T-helper 1 cell treated with Interleukin-12 subunit alpha and Interleukin-12 subunit beta and Interleukin-4 antibody, amounts not matched to agents 30 μg/mL and 1 μg/mL, for 36 hours (primary cell): ENCODE results near the gene ZBTB46.

Experiments
- H3K27ac Mint-ChIP-seq: one replicate; pipeline ENCODE4 v1.8.0; 2021; ENCODE audit warnings: mild to moderate bottlenecking, mixed read lengths
- H3K27me3 Mint-ChIP-seq: one replicate; pipeline ENCODE4 v1.8.0; 2021; ENCODE audit warnings: low read depth, mixed read lengths
- H3K36me3 Mint-ChIP-seq: one replicate; pipeline ENCODE4 v1.8.0; 2021; ENCODE audit warnings: low read depth, mixed read lengths
- H3K4me1 Mint-ChIP-seq: one replicate; pipeline ENCODE4 v1.8.0; 2021; ENCODE audit warnings: low read depth, mixed read lengths
- H3K4me3 Mint-ChIP-seq: one replicate; pipeline ENCODE4 v1.8.0; 2021; ENCODE audit warnings: mild to moderate bottlenecking, moderate library complexity, mixed read lengths
- H3K9me3 Mint-ChIP-seq: one replicate; pipeline ENCODE4 v1.8.0; 2021; ENCODE audit warnings: mixed read lengths

Gene ZBTB46

DNA sequence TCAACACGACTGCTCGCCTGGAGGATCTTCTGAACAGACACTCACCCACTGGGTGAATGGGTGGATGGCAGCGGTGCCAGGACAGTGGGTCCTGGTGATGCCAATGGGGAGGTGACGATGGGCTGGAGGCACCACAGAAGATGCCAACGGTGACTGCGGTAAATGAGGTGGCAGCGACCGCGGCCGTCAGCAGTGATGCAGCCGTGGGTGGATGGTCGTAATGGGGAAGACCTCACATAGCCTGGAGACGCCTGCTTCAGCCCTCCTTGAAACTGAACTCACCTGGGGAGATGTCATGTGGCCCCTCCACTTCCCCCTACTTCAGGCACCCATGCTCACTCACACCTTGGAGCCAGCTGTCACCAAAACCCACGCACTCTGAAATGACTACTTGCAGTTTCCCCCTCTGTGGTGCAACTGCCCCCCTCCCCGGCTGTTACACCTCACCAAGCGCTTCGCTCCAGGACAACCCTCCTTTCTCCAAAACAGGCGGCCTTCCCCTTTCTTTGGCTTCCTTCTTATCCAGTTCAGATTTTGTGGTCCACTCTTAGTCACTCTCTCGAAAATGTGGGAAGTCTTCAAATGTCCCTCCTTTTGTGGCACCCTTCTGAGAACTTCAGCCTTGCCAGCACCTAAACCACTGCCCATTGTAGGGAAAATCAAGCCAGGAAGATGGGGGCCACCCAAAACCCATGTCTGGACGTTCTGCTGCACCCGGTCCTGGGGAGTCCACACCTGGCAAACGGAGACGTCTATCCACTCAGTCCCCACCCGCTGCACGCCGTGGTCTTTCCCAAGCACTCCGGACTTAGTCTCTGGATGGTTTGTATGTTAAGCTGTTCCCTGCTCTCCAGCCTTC lies 19.9 kb upstream of the ZBTB46 start:
- Mint-ChIP-seq H3K27me3 (peaks cover 11% of the 10 kb centered on the region), H3K4me3 (no peak overlapping the region), H3K36me3 (peaks cover 2% of the 10 kb centered on the region), H3K9me3 (no peaks in the 10 kb centered on the region), H3K4me1 (peaks cover 10% of the 10 kb centered on the region), H3K27ac (no peak overlapping the region)

DNA sequence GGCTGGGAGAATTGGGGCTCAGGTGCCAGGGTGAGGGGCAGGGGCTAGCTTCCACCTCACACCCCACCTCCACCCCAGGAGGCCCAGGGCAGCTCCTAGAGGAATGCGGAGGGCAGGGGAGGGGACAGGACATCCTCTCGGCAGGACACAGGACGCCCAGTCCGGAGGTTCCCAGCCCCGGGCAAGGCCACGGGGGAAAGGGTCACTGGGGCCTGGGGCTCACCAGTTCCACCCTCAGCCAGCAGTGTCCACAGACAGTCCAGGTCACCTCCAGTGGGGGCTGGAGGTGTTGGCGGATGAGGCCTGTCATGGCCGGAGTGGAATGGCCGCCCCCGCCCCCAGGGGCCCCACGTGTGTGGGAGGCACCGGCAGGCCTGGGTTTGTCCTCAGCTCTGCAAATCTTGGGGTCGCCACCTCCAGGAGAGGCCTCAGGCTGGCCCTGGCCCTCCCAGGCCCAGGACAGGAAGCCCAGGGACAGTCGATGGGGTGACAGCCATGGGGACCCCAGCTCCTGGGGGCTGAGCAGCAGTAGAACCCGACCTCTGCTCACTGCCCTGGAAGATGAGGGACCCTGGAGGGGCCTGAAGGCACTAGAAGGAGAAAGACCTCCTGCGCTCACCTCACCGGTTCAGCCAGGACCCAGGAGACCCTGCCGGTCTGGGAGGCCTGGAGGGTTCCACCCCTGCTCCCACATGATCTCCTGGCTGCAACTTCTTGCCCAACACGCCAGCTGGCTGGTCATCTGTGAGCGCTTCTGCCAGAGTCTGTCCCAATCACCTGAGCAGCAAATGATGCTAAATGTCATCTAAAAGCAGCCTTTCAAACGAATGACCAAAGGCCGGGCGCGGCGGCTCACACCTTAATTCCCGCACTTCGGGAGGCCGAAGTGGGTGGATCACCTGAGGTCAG lies 17.2 kb upstream of the ZBTB46 start:
- H3K27me3 Mint-ChIP-seq: peaks cover 29% of the 10 kb centered on the region
- no peak overlapping the region for H3K27ac Mint-ChIP-seq
- H3K36me3 Mint-ChIP-seq: peaks cover 3% of the 10 kb centered on the region
- no peaks in the 10 kb centered on the region for H3K9me3 Mint-ChIP-seq
- H3K4me3 Mint-ChIP-seq: no peak overlapping the region
- peaks cover 12% of the 10 kb centered on the region for H3K4me1 Mint-ChIP-seq

DNA sequence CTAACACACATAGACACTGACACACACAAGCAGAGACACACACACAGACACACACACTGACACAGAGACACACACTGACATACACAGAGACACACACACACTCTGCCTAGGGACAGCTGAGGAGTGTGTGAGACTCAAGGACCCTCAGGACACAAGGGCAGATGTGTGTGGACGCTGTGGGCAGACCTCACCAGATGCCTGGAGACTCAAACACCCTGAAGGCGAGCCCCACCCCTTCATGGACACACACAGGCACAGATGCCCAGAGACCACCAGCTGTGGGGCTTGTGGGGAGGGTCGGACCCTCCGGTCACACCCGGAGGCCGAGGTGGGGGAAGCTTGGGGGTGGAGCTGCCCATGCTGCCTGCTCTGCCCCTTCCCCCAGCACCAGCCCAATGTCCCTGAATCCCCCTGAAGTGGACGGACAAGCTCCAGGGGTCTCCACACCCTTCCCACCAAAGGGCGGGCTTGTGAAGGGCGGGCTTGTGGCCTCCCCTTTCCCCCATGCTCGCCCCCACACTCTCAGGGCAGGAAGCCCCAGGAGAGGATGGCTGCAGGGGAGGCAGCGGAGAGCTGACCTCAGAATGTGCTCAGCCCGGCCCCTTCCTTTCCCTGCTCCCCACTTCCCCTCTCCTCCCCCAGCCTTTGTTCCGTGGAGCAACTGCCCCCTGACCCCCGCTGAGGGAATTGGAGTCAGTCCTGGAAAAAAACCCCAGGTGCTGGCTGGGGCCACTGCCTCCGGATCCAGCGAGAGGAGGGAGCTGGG lies 16.4 kb upstream of the ZBTB46 start:
- no peak overlapping the region for H3K27ac Mint-ChIP-seq
- no peaks in the 10 kb centered on the region for H3K9me3 Mint-ChIP-seq
- H3K27me3 Mint-ChIP-seq: peaks cover 36% of the 10 kb centered on the region
- peaks cover 3% of the 10 kb centered on the region for H3K36me3 Mint-ChIP-seq
- H3K4me3 Mint-ChIP-seq: no peak overlapping the region
- peaks cover 12% of the 10 kb centered on the region for H3K4me1 Mint-ChIP-seq

DNA sequence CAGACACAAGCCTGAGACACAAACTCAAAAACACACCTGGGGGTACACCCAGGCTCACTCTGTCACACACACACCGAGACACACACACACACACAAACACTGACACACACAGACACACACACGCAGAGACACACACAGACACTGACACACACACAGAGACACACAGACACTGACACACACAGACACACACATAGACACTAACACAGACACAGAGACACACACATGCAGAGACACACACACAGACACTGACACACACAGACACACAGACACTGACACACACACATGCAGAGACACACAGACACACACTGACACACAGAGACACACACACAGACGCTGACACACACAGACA lies 15.8 kb upstream of the ZBTB46 start:
- peaks cover 40% of the 10 kb centered on the region for H3K27me3 Mint-ChIP-seq
- H3K4me1 Mint-ChIP-seq: peaks cover 15% of the 10 kb centered on the region
- no peak overlapping the region for H3K4me3 Mint-ChIP-seq
- peaks cover 2% of the 10 kb centered on the region for H3K36me3 Mint-ChIP-seq
- no peaks in the 10 kb centered on the region for H3K9me3 Mint-ChIP-seq
- no peak overlapping the region for H3K27ac Mint-ChIP-seq

DNA sequence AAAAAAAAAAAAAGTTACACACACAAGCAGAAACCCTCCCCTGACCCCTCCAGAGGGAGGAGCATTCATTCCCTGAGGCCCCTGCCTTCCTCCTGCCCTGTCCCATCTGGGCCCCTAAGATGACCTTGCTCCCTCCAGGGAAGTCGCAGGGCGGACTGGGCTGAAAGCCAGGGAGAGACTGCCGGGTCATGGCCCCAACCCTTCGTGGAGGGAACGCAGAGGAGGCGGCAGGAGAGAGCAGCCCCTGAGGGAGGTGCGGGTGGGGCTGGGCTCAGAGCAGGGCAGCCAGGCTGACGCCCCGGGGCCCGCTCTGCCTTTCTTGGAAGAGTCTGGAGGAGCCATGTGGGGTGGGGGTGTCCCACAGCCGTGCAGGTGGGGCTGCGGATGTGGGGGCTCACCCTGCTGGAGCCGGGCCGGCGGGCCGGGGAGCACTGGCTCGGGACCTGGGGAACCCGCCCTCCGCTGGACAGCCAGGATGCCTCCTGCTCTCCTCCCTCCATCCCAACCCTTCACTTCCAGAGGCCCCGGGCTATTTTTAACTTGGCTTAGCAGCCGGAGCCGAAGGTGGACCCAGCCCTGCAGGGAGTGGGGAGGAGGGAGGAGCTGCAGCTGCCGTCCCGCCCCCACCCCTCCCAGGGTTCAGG lies 15.2 kb upstream of the ZBTB46 start:
- Mint-ChIP-seq H3K27me3 (peaks cover 42% of the 10 kb centered on the region), H3K36me3 (peaks cover 2% of the 10 kb centered on the region), H3K4me3 (no peak overlapping the region)

DNA sequence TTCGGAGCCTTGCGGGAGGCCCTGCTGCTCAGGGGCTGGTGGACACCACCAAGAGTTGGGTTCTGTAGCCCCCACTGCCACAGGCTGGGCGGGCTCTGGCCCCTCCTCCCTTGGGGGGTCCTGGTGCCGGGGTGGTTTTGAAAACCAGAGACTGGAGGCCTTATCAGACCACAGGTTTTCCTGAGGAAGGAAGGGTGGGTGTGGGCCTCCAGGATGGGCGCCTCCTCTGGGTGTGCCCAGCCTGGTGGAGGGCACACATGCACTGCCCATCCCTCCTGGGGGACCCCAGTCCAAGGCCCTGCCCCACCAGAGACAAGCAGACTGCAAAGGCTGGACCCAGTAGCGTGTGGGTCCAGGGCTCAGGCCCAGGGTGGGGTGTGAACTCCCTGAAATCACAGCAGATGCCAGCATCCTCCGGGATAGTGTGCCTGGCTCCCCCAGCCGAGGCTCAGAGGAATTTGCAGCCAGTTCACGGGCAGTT lies 13.5 kb upstream of the ZBTB46 start:
- Mint-ChIP-seq H3K4me1 (peaks cover 7% of the 10 kb centered on the region), H3K4me3 (no peak overlapping the region), H3K36me3 (peaks cover 2% of the 10 kb centered on the region), H3K27me3 (peaks cover 35% of the 10 kb centered on the region), H3K9me3 (no peaks in the 10 kb centered on the region), H3K27ac (no peak overlapping the region)

More for the DNA sequence above, 15.2 kb upstream of the ZBTB46 start:
- Mint-ChIP-seq H3K4me1 (peaks cover 14% of the 10 kb centered on the region), H3K27ac (no peak overlapping the region), H3K9me3 (no peaks in the 10 kb centered on the region)

DNA sequence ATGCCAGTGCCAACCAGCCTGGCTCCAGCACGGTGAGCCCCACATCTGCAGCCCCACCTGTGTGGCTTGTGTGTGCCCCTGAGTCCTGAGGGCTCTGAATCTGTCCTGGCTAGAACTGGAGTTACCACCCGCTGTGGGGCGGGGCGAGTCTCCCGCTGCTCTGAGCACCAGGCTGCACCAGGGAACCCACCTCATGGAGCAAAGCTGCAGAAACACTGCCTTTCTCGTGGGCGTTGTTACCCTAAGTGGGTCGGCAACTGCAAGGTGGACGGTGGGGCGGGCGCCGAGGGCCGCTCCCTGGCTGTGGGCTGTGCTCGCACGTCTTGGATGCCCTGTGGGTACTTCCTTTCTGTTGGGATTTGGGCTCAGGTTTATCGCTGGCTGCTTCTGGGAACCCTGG lies 12.7 kb upstream of the ZBTB46 start:
- H3K9me3 Mint-ChIP-seq: no peaks in the 10 kb centered on the region
- no peak overlapping the region for H3K27ac Mint-ChIP-seq
- peaks cover 7% of the 10 kb centered on the region for H3K4me1 Mint-ChIP-seq
- no peak overlapping the region for H3K4me3 Mint-ChIP-seq
- H3K27me3 Mint-ChIP-seq: peaks cover 35% of the 10 kb centered on the region
- peaks cover 2% of the 10 kb centered on the region for H3K36me3 Mint-ChIP-seq

DNA sequence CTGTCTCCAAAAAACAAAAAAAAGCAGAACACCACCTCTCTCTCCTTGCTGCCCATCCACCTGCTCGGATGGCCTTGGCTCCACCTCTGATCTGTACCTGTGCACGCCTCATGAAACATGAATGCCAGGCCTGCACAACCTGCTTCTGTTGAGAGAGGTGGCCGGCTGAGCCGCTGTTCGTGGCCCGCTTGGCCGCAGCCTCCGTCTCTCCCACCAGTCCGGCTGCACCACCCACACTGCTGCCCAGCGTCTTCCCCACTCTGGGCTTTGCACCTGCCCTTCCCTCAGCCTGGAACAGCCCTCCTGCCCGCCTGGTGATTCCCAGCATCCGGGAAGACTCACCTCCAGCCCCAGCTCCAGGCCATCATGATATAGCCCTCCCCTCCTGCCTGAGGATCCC lies 12.2 kb upstream of the ZBTB46 start:
- Mint-ChIP-seq H3K4me3 (no peak overlapping the region), H3K27me3 (peaks cover 35% of the 10 kb centered on the region), H3K36me3 (peaks cover 2% of the 10 kb centered on the region), H3K4me1 (peaks cover 7% of the 10 kb centered on the region), H3K27ac (no peak overlapping the region), H3K9me3 (no peaks in the 10 kb centered on the region)

DNA sequence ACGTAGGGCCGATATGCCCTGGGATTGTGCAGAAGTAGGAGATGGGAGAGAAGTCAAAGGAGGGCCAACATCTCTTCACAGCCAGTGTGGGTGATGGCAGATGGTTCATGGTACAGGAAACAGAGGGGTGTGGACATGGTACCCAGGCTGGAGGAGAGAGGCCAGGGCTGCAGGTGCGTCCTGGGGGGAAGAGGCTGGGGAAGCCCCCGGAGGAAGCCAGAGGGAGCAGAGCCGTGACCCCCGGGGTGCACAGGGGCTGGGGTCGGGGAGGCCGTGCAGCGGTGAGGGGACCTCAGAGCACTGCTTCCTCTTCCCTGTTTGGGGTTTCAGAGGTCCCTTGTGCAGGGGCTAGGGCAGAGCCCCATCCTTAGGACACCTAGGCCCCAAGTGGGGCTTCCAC lies 11.2 kb upstream of the ZBTB46 start:
- peak overlapping the region; percentile 22 for H3K27ac Mint-ChIP-seq
- H3K27me3 Mint-ChIP-seq: peaks cover 43% of the 10 kb centered on the region
- H3K9me3 Mint-ChIP-seq: no peaks in the 10 kb centered on the region
- H3K36me3 Mint-ChIP-seq: peaks cover 2% of the 10 kb centered on the region
- peaks cover 7% of the 10 kb centered on the region for H3K4me1 Mint-ChIP-seq
- no peak overlapping the region for H3K4me3 Mint-ChIP-seq

DNA sequence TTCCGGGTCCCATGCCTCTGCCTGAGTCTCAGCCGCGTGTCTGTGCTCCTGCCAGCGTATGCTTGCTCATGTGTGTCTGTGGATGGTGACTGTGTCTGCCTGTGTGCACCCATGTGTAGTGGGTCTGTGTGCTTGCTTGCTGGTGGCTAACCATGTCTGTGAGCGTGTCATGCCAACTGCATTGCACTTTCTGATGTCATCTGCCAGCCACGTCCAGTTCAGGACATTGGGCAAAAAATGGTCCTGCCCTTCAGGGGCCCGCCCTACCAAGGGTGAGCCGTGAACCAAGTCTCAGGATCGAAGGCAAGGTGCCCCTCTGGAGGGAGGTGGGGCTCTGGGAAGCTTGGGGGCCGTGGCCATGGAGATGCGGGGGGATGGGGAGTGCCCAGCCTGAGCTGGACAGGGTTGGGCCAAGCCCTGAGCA lies 9.4 kb upstream of the ZBTB46 start:
- no peaks in the 10 kb centered on the region for H3K9me3 Mint-ChIP-seq
- no peak overlapping the region for H3K4me3 Mint-ChIP-seq
- peaks cover 2% of the 10 kb centered on the region for H3K36me3 Mint-ChIP-seq
- H3K27ac Mint-ChIP-seq: no peak overlapping the region
- peaks cover 5% of the 10 kb centered on the region for H3K4me1 Mint-ChIP-seq
- peaks cover 38% of the 10 kb centered on the region for H3K27me3 Mint-ChIP-seq

DNA sequence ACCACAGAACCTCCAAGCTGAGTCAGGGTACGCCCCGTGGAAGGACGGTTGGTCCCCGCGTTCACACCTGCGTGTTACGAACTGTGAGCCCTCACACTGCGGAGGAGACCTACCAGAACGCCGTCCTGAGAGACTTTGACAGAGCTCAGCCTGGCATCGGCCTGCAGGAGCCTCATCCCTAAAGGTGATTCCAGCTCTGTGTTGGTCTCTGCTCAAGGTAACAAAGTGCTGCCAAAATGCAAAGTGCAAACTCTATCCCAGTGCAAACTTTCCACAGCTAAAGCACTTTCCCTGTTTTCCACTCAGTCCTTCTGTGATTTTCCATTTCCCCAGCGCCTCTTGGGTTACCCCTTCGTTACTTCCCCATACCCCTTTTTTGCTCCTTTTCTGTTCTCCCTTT lies 8.6 kb upstream of the ZBTB46 start:
- H3K27me3 Mint-ChIP-seq: peaks cover 33% of the 10 kb centered on the region
- no peaks in the 10 kb centered on the region for H3K9me3 Mint-ChIP-seq
- no peak overlapping the region for H3K27ac Mint-ChIP-seq
- peaks cover 5% of the 10 kb centered on the region for H3K4me1 Mint-ChIP-seq
- no peak overlapping the region for H3K4me3 Mint-ChIP-seq
- H3K36me3 Mint-ChIP-seq: peaks cover 2% of the 10 kb centered on the region

DNA sequence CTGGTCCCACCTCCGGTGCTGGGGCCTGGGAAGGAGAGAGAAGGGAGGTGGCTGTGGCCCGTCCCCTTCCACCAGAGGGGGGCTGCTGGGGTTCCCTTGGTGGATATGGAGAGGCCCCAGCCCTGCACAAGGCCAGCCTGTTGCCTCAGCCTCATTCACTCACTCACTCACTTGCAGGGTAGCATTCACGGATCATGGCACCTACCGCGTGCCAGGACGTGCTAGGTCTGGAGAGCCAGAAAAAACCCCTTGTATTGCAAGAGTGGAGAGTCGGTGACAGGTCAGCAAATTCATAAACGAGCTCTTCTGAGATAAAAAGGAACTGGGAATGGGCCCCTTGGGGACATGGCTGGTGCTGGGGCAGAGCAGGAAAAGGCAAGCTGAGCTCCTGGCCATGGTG lies 6.4 kb upstream of the ZBTB46 start:
- H3K4me1 Mint-ChIP-seq: peaks cover 3% of the 10 kb centered on the region
- H3K27ac Mint-ChIP-seq: no peak overlapping the region
- H3K36me3 Mint-ChIP-seq: no peaks in the 10 kb centered on the region
- peaks cover 31% of the 10 kb centered on the region for H3K27me3 Mint-ChIP-seq
- H3K4me3 Mint-ChIP-seq: no peak overlapping the region
- H3K9me3 Mint-ChIP-seq: no peaks in the 10 kb centered on the region

DNA sequence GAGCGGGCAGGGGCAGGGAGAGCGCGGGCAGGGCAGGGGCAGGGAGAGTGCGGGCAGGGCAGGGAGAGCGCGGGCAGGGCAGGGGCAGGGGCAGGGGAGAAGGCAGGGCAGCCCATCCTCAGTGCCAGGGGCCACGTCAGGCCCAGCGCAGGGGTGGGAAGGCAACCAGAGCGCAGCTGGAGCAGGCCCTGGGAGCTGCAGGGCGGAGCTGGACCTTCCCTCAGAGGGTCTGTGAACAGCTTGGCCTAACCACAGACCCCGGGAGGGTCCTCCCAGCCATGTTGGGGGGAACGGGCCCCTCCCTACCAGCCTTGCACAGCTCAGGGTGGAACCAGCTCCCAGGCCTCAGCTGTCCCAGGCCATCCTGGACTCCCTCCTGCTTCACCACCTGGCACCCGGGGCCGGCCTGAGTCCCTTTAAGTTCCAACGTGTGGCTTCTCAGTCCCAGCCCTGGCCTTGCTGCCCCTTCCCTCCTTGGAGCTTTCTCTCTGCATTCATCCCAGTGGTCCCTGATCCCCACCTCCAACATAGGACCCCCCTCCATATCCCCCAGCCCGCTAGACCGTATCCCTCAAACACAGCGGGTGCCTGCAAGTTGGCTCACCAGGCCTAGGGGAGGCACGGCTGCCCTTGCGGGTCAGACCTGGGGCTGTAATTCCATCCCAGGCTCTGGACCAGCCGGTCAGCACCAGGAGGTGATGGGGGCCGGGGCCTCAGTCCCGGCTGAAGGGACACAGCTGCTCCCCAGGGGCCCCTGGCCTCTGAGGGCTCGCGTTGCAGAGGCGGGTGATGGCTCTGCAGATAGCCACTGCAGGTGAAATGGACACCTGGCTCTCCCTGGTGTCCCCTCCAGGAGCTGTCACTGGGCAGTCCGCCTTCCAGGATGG lies 5.6 kb upstream of the ZBTB46 start:
- H3K4me1 Mint-ChIP-seq: no peaks in the 10 kb centered on the region

More for the DNA sequence above, 5.6 kb upstream of the ZBTB46 start:
- H3K27me3 Mint-ChIP-seq: peaks cover 27% of the 10 kb centered on the region
- H3K27ac Mint-ChIP-seq: no peak overlapping the region
- H3K4me3 Mint-ChIP-seq: no peak overlapping the region
- H3K36me3 Mint-ChIP-seq: no peaks in the 10 kb centered on the region
- H3K9me3 Mint-ChIP-seq: no peaks in the 10 kb centered on the region
